ENCODE data around the gene CNTNAP5. TPM values are rescaled to one million over a fixed set of nuclear protein-coding genes. Genes with fewer than 3 reads are reported as not detected.

The CNTNAP5 gene
- total and polyA plus RNA-seq, 9 of the 15 experiments (the other 6 are each of a cell fraction or from before 2014, with no cell fraction given): not detected

- no peak for ATAC-seq
- ChIA-PET POLR2A (no interaction called here), CTCF (ENCODE audit: low intra/inter-chr PET ratio) (no interaction called here)
- H3K9me3 ChIP-seq (replicated peaks; ENCODE audit: control insufficient read depth, insufficient read depth, low read depth, low read length): no peaks in the 10 kb centered on the region
- H3K9me1 ChIP-seq (ENCODE audit: control insufficient read depth, insufficient read depth, low read length): no peaks in the 10 kb centered on the region
- no peak overlapping the region for H3K4me3 ChIP-seq
- in situ Hi-C loops (cut with MboI) (no loop called here), intact Hi-C loops (cut with micrococcal nuclease) (no loop called here)
- 0% methylated on average over 6 of the region's 6 CpGs for WGBS (ENCODE audit: insufficient coverage, low coverage, missing lambda C conversion rate)
- no peak overlapping the region for H3K9ac ChIP-seq (ENCODE audit: insufficient read depth in 1 of 2, low read depth in 2 of 2, low read length in 2 of 2)
- H3K36me3 ChIP-seq (ENCODE audit: control insufficient read depth, insufficient read depth, low read length): no peaks in the 10 kb centered on the region
- TF ChIP-seq XRCC5 (IDR thresholded peaks at IDR 0.05; ENCODE audit: low read depth, low read length): no peak
- no peak for TF ChIP-seq FOSL1 (tag; conservative IDR thresholded peaks at IDR 0.05)
- TF ChIP-seq HNRNPUL1 (IDR thresholded peaks at IDR 0.05; ENCODE audit: low read length): no peak
- TF ChIP-seq PRDM10 (IDR thresholded peaks at IDR 0.05; ENCODE audit: partially characterized antibody): no peak
- no peak for TF ChIP-seq KLF13 (tag; IDR thresholded peaks at IDR 0.05; ENCODE audit: borderline replicate concordance, low read depth)
- H3K79me2 ChIP-seq (ENCODE audit: control insufficient read depth, insufficient read depth, low read length): no peaks in the 10 kb centered on the region
- H4K20me1 ChIP-seq (replicated peaks; ENCODE audit: control insufficient read depth, insufficient read depth, low read length): no peaks in the 10 kb centered on the region
- H3K4me1 ChIP-seq (replicated peaks in 1 of 2; ENCODE audit: control insufficient read depth in 2 of 2, insufficient read depth in 2 of 2, low read length in 2 of 2): no peaks in the 10 kb centered on the region
- no peaks in the 10 kb centered on the region for H3K27me3 ChIP-seq (ENCODE audit: control insufficient read depth in 2 of 2, insufficient read depth in 2 of 2, low read length in 2 of 2)
- H2AFZ ChIP-seq (ENCODE audit: low read depth, low read length): no peak overlapping the region
- H3K27ac ChIP-seq (ENCODE audit: extremely low read depth, low read depth, low read length): no peak overlapping the region
- FAIRE-seq: no peak
- no peak for DNase-seq (ENCODE audit: extremely low read depth in 1 of 4, low spot score in 3 of 4)
- no TSS peak for BruUV-seq (replicated peaks)
- no peak overlapping the region for H3K4me2 ChIP-seq (ENCODE audit: insufficient read depth, low read length)
Measured at GRCh38 chr2:124258140-124258880, 233.2 kb downstream of the CNTNAP5 start.

All from K562 (cell line).